Neural cell (in vitro differentiated cells): ENCODE results near the gene KIAA2012. TPM values are rescaled to one million over a fixed set of nuclear protein-coding genes. Genes with fewer than 3 reads are reported as not detected.

Experiments used
- H2AFZ ChIP-seq: fragments of 200-600, 300-800 bp; sonication (generic), shearing (Covaris generic); 2 replicates; pipeline ENCODE4 v1.6.0; 2014; ENCODE audit warnings: low read depth, mild to moderate bottlenecking, antibody characterized with exemption, low read length, moderate library complexity
- H3F3A ChIP-seq: fragments of 200-600 bp; shearing (Covaris generic); 2 replicates; pipeline ENCODE4 v1.6.1; 2016; ENCODE audit warnings: mild to moderate bottlenecking, moderate library complexity, mixed read lengths, antibody characterized with exemption, low read length; ENCODE audit not compliant: insufficient read depth, poor library complexity, severe bottlenecking
- H3K27ac ChIP-seq: fragments of 200-600, 300-800 bp; sonication (generic), shearing (Covaris generic); 2 replicates; pipeline ENCODE4 v1.5.1; 2014; ENCODE audit warnings: mild to moderate bottlenecking, low read length, moderate library complexity
- H3K27me3 ChIP-seq: fragments of 300-800, 200-600 bp; sonication (generic), shearing (Covaris generic); 2 replicates; pipeline ENCODE4 v1.6.0; 2014; ENCODE audit warnings: mild to moderate bottlenecking, low read depth, low read length, moderate library complexity; ENCODE audit not compliant: insufficient read depth
- H3K36me3 ChIP-seq: fragments of 300-800, 200-600 bp; sonication (generic), shearing (Covaris generic); 2 replicates; pipeline ENCODE4 v1.5.1; 2014; ENCODE audit warnings: mild to moderate bottlenecking, antibody characterized with exemption, low read length, moderate library complexity; ENCODE audit not compliant: insufficient read depth
- H3K4me2 ChIP-seq: fragments of 300-800, 200-600 bp; sonication (generic), shearing (Covaris generic); 2 replicates; pipeline ENCODE4 v1.6.0; 2014; ENCODE audit warnings: mild to moderate bottlenecking, low read length
- H3K4me3 ChIP-seq: fragments of 300-800, 200-600 bp; sonication (generic), shearing (Covaris generic); 2 replicates; pipeline ENCODE4 v1.5.1; 2014; ENCODE audit warnings: mild to moderate bottlenecking, low read length, moderate library complexity
- H3K79me2 ChIP-seq: fragments of 200-600 bp; shearing (Covaris generic); replicated peaks from 2 replicates; pipeline ENCODE4 v1.6.0; 2014; ENCODE audit warnings: mild to moderate bottlenecking, low read length, moderate library complexity; ENCODE audit not compliant: insufficient read depth
- H3K9ac ChIP-seq: fragments of 300-800, 200-600 bp; sonication (generic), shearing (Covaris generic); 2 replicates; pipeline ENCODE4 v1.6.1; 2016; ENCODE audit warnings: mild to moderate bottlenecking, low read length, mixed read lengths
- H3K9me2 ChIP-seq: fragments of 200-600 bp; shearing (Covaris generic); 2 replicates; pipeline ENCODE4 v1.6.1; 2016; ENCODE audit warnings: mild to moderate bottlenecking, low read length, mixed read lengths; ENCODE audit not compliant: insufficient read depth
- H3K9me3 ChIP-seq: fragments of 200-600, 300-800 bp; sonication (generic), shearing (Covaris generic); 2 replicates; pipeline ENCODE4 v1.6.1; 2016; ENCODE audit warnings: mild to moderate bottlenecking, mixed run types, low read length, moderate library complexity, mixed read lengths
- H4K20me1 ChIP-seq: fragments of 200-600 bp; shearing (Covaris generic); 2 replicates; pipeline ENCODE4 v1.6.1; 2016; ENCODE audit warnings: mild to moderate bottlenecking, mixed run types; ENCODE audit not compliant: insufficient read depth
- EP300 ChIP-seq: fragments of 450-650 bp; conservative IDR thresholded peaks from 2 replicates; pipeline ENCODE4 v1.6.1; 2014; ENCODE audit warnings: antibody characterized with exemption, mild to moderate bottlenecking, moderate library complexity; ENCODE audit not compliant: poor library complexity, severe bottlenecking
- EZH2 ChIP-seq: fragments of 200-600, 300-800 bp; shearing (Covaris generic), sonication (generic); IDR thresholded peaks from 2 replicates; pipeline ENCODE4 v1.6.1; 2014; ENCODE audit warnings: antibody characterized with exemption, low read length, borderline replicate concordance, mild to moderate bottlenecking; ENCODE audit not compliant: insufficient read depth, poor library complexity, severe bottlenecking
- MXI1 ChIP-seq: fragments of 450-650 bp; conservative IDR thresholded peaks from 2 replicates; pipeline ENCODE4 v1.6.1; 2014; ENCODE audit warnings: antibody characterized with exemption, mild to moderate bottlenecking; ENCODE audit not compliant: poor library complexity, severe bottlenecking
- POLR2AphosphoS5 ChIP-seq: IDR thresholded peaks from 2 replicates; pipeline ENCODE4 v1.6.1; 2012
- RAD21 ChIP-seq: fragments of 450-650 bp; conservative IDR thresholded peaks from 2 replicates; pipeline ENCODE4 v1.6.1; 2014; ENCODE audit warnings: antibody characterized with exemption, mild to moderate bottlenecking, moderate library complexity
- SMC3 ChIP-seq: fragments of 450-650 bp; conservative IDR thresholded peaks from 2 replicates; pipeline ENCODE4 v1.6.1; 2014; ENCODE audit warnings: antibody characterized with exemption, mild to moderate bottlenecking, moderate library complexity; ENCODE audit not compliant: poor library complexity
- TAF1 ChIP-seq: IDR thresholded peaks from 2 replicates; pipeline ENCODE4 v1.6.1; 2012; ENCODE audit warnings: low read depth
- polyA plus RNA-seq: library from polyadenylated mRNA; depleted of rRNA; stranded (reverse); fragments of >200 nt; gene quantifications from 2 replicates; pipeline ENCODE4 v1.2.3, GENCODE V29; 2014
- TF ChIP-seq, protein P1 (sequence below): fragments of 450-650 bp; IDR thresholded peaks from 2 replicates; pipeline ENCODE4 v1.5.1; 2014; ENCODE audit warnings: antibody characterized with exemption, mild to moderate bottlenecking, moderate library complexity; ENCODE audit not compliant: poor library complexity, severe bottlenecking
- TF ChIP-seq, protein P2 (sequence below): IDR thresholded peaks from 2 replicates; pipeline ENCODE4 v1.6.1; 2012; ENCODE audit warnings: borderline replicate concordance

Gene KIAA2012
- polyA plus RNA-seq, 1 donor from 2014 or later = not detected

DNA sequence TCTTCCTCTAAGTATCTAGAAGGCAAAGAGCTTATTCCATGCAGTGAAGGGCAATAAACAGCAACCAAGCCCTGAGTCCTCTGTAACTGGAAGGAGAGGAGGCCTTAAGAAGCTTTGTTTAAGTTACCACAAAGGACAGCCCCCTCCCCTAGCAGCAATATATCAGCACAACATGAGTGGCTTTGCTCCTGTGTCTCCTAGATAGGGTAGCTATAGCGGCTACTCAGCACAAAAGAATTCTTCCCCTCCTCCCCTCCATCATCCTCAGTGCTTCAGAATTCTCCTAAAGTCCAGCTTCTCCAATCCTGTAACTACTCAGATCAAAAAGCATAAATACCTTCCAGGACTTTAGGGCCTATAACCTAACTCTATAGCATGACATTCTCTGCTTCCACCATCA lies 148.8 kb downstream of the KIAA2012 start:
- H2AFZ ChIP-seq = no peak overlapping the region
- TF ChIP-seq EZH2 (no peak), POLR2AphosphoS5 (no peak), MXI1 (no peak), SMC3 (no peak), TAF1 (no peak), RAD21 (no peak), EP300 (no peak)
- TF ChIP-seq, protein P1, sequence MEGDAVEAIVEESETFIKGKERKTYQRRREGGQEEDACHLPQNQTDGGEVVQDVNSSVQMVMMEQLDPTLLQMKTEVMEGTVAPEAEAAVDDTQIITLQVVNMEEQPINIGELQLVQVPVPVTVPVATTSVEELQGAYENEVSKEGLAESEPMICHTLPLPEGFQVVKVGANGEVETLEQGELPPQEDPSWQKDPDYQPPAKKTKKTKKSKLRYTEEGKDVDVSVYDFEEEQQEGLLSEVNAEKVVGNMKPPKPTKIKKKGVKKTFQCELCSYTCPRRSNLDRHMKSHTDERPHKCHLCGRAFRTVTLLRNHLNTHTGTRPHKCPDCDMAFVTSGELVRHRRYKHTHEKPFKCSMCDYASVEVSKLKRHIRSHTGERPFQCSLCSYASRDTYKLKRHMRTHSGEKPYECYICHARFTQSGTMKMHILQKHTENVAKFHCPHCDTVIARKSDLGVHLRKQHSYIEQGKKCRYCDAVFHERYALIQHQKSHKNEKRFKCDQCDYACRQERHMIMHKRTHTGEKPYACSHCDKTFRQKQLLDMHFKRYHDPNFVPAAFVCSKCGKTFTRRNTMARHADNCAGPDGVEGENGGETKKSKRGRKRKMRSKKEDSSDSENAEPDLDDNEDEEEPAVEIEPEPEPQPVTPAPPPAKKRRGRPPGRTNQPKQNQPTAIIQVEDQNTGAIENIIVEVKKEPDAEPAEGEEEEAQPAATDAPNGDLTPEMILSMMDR = no peak
- TF ChIP-seq, protein P2, sequence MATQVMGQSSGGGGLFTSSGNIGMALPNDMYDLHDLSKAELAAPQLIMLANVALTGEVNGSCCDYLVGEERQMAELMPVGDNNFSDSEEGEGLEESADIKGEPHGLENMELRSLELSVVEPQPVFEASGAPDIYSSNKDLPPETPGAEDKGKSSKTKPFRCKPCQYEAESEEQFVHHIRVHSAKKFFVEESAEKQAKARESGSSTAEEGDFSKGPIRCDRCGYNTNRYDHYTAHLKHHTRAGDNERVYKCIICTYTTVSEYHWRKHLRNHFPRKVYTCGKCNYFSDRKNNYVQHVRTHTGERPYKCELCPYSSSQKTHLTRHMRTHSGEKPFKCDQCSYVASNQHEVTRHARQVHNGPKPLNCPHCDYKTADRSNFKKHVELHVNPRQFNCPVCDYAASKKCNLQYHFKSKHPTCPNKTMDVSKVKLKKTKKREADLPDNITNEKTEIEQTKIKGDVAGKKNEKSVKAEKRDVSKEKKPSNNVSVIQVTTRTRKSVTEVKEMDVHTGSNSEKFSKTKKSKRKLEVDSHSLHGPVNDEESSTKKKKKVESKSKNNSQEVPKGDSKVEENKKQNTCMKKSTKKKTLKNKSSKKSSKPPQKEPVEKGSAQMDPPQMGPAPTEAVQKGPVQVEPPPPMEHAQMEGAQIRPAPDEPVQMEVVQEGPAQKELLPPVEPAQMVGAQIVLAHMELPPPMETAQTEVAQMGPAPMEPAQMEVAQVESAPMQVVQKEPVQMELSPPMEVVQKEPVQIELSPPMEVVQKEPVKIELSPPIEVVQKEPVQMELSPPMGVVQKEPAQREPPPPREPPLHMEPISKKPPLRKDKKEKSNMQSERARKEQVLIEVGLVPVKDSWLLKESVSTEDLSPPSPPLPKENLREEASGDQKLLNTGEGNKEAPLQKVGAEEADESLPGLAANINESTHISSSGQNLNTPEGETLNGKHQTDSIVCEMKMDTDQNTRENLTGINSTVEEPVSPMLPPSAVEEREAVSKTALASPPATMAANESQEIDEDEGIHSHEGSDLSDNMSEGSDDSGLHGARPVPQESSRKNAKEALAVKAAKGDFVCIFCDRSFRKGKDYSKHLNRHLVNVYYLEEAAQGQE = no peak
- H3K9me3 ChIP-seq = no peaks in the 10 kb centered on the region
- H3K79me2 ChIP-seq = peaks cover 52% of the 10 kb centered on the region
- H3K27ac ChIP-seq = no peak overlapping the region
- no peaks in the 10 kb centered on the region for H3K27me3 ChIP-seq
- H3K4me3 ChIP-seq = no peak overlapping the region
- H3K4me2 ChIP-seq = no peak overlapping the region
- H3K36me3 ChIP-seq = no peaks in the 10 kb centered on the region
- no peaks in the 10 kb centered on the region for H3F3A ChIP-seq
- H4K20me1 ChIP-seq = no peaks in the 10 kb centered on the region
- no peak overlapping the region for H3K9ac ChIP-seq
- no peaks in the 10 kb centered on the region for H3K9me2 ChIP-seq

DNA sequence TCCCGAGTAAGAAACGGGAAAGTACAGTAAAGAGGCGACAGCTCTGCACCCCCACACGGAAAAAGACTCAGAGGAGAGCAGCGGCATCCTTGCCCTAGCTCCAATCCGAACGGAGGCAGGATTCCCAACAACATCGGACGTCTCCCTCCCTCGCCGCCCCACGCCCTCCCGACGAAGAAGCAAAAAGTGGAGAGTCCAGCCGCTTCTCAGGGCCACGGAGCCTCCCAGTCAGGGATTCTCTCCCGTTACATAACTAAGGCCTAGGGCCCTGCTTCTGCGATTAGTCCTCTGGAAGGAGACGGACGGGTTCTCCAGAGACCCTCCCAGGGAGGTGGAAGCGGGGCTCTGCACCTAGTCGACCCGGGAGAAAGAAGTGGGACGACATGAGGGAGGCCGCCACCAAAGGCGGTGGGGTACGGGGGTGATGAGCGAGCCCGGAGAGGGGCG lies 164.8 kb downstream of the KIAA2012 start:
- Histone ChIP-seq H3K27me3 (no peaks in the 10 kb centered on the region), H3K79me2 (peaks cover 49% of the 10 kb centered on the region), H3K9ac (peak overlapping the region; percentile 94), H3K4me2 (peak overlapping the region; percentile 97), H3K4me3 (peak overlapping the region; percentile 99), H4K20me1 (peaks cover 13% of the 10 kb centered on the region), H3K36me3 (no peaks in the 10 kb centered on the region), H3F3A (peaks cover 8% of the 10 kb centered on the region), H3K9me3 (no peaks in the 10 kb centered on the region), H2AFZ (peak overlapping the region; percentile 100), H3K9me2 (no peaks in the 10 kb centered on the region), H3K27ac (peak overlapping the region; percentile 96)
- TF ChIP-seq EZH2 (no peak), TAF1 (peak; percentile 8), RAD21 (no peak), SMC3 (no peak)
- TF ChIP-seq, protein P1 = no peak
- TF ChIP-seq, protein P2 = peak; percentile 40
